Parathyroid adenoma (tissue), 2 donors: ENCODE results near the gene PREX1.

Experiments used
- H2AFZ ChIP-seq: fragments of 300-600 bp; sonication (generic); one replicate; pipeline ENCODE4 v1.7.0; 2017; ENCODE audit warnings: antibody characterized with exemption, mild to moderate bottlenecking
- H3K27ac ChIP-seq: fragments of 300-600 bp; sonication (generic); one replicate; pipeline ENCODE4 v1.7.0; 2017
- H3K27me3 ChIP-seq: fragments of 300-600 bp; sonication (generic); one replicate; pipeline ENCODE4 v1.7.0; 2017; ENCODE audit warnings: low read length; ENCODE audit not compliant: control insufficient read depth, insufficient read depth
- H3K36me3 ChIP-seq: fragments of 300-600 bp; sonication (generic); one replicate; pipeline ENCODE4 v1.7.0; 2017; ENCODE audit warnings: low read length; ENCODE audit not compliant: control insufficient read depth, insufficient read depth
- H3K4me1 ChIP-seq: fragments of 300-600 bp; sonication (generic); one replicate; pipeline ENCODE4 v1.7.0; 2017; ENCODE audit warnings: control low read depth
- H3K4me2 ChIP-seq: fragments of 300-600 bp; sonication (generic); one replicate; pipeline ENCODE4 v1.7.0; 2017; ENCODE audit warnings: low read length
- H3K4me3 ChIP-seq: fragments of 300-600 bp; sonication (generic); one replicate; pipeline ENCODE4 v1.7.0; 2017; ENCODE audit warnings: low read depth, low read length
- H3K79me2 ChIP-seq: fragments of 300-600 bp; sonication (generic); one replicate; pipeline ENCODE4 v1.7.0; 2017; ENCODE audit warnings: control low read depth
- H3K9ac ChIP-seq: fragments of 300-600 bp; sonication (generic); one replicate; pipeline ENCODE4 v1.7.0; 2017; ENCODE audit warnings: mild to moderate bottlenecking
- H3K9me3 ChIP-seq: fragments of 300-600 bp; sonication (generic); one replicate; pipeline ENCODE4 v1.7.0; 2017; ENCODE audit warnings: low read length; ENCODE audit not compliant: control insufficient read depth
- CTCF ChIP-seq: fragments of 300-600 bp; sonication (generic); IDR thresholded peaks from one replicate; pipeline ENCODE4 v1.7.0; 2017; ENCODE audit warnings: antibody characterized with exemption, mild to moderate bottlenecking
- donor health status: primary hyperparathyroidism.

PREX1 gene

DNA sequence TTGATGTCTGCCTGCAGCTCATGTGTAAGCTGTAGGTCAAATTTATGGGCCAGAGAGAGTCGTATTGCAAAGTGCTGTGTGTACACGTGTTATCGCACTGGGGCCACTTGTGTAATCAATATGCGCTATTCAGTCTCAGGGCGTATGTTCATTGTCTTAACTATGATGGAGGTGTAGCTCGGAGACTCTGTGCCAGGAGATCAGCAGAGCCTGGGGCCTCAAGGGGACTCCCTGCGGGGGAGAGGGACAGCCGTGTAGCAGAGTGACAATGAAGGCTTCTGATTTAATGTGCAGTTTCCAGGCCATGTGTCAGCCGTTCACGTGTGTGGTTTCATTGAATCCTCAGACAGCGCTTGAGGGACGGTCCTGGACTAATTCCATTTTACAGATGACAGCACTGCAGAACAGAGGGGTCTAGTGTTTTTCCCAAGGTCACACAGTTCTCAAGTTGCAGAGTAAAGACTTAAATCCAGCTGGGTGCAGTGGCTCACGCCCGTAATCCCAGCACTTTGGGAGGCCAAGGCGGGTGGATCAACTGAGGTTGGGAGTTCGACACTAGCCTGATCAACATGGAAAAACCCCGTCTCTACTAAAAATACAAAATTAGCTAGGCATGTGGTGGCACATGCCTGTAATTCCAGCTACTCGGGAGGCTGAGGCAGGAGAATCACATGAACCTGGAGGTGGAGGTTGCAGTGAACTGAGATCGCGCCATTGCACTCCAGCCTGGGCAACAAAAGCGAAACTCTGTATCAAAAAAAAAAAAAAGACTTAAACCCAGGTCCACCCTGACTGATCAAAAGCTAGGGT is 242.5 kb downstream of the PREX1 start:
- Histone ChIP-seq H3K36me3 (no peaks in the 10 kb centered on the region), H3K27ac (no peak overlapping the region), H3K4me2 (no peak overlapping the region), H3K4me3 (no peak overlapping the region), H3K4me1 (no peaks in the 10 kb centered on the region), H3K79me2 (no peaks in the 10 kb centered on the region), H3K9ac (no peak overlapping the region), H3K9me3 (no peaks in the 10 kb centered on the region), H2AFZ (no peak overlapping the region), H3K27me3 (no peaks in the 10 kb centered on the region)
- TF ChIP-seq CTCF = no peak

GRCh38 chr20:48584391-48585060 is 243.3 kb downstream of the PREX1 start:
- H3K4me2 ChIP-seq = no peak overlapping the region
- no peaks in the 10 kb centered on the region for H3K9me3 ChIP-seq
- no peaks in the 10 kb centered on the region for H3K27me3 ChIP-seq
- no peak overlapping the region for H2AFZ ChIP-seq
- no peak overlapping the region for H3K9ac ChIP-seq
- no peak for TF ChIP-seq CTCF
- no peaks in the 10 kb centered on the region for H3K36me3 ChIP-seq
- no peaks in the 10 kb centered on the region for H3K4me1 ChIP-seq
- H3K27ac ChIP-seq = no peak overlapping the region
- H3K79me2 ChIP-seq = no peaks in the 10 kb centered on the region
- no peak overlapping the region for H3K4me3 ChIP-seq

GRCh38 chr20:48583801-48584200 is 244.0 kb downstream of the PREX1 start:
- Histone ChIP-seq H2AFZ (no peak overlapping the region), H3K79me2 (no peaks in the 10 kb centered on the region), H3K27ac (no peak overlapping the region), H3K36me3 (no peaks in the 10 kb centered on the region), H3K27me3 (no peaks in the 10 kb centered on the region), H3K4me1 (no peaks in the 10 kb centered on the region), H3K9ac (no peak overlapping the region), H3K9me3 (no peaks in the 10 kb centered on the region), H3K4me3 (no peak overlapping the region), H3K4me2 (no peak overlapping the region)
- TF ChIP-seq CTCF = no peak

DNA sequence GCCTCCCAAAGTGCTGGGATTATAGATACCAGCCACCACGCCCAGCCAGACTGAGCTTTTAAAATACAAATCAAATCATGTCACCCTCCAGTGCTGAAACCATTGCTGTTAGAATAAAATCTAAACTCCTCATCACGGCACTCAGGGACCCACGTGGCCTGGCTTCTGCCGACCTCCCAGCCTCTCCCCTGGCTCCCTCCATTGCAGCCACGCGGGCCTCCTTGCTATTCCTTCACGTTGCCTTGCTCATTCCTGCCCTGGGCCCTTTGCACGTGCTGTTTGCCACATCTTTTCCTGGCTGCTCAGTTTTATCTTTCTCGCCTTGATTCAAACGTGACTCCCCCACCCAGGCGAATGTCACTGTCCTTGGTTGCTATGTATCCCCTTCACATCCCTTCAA is 244.6 kb downstream of the PREX1 start:
- no peaks in the 10 kb centered on the region for H3K9me3 ChIP-seq
- no peak overlapping the region for H3K4me2 ChIP-seq
- no peak overlapping the region for H3K9ac ChIP-seq
- no peak overlapping the region for H3K4me3 ChIP-seq
- no peaks in the 10 kb centered on the region for H3K79me2 ChIP-seq
- H3K4me1 ChIP-seq = no peaks in the 10 kb centered on the region
- no peaks in the 10 kb centered on the region for H3K27me3 ChIP-seq
- H3K36me3 ChIP-seq = no peaks in the 10 kb centered on the region
- H2AFZ ChIP-seq = no peak overlapping the region
- no peak overlapping the region for H3K27ac ChIP-seq
- TF ChIP-seq CTCF = no peak

DNA sequence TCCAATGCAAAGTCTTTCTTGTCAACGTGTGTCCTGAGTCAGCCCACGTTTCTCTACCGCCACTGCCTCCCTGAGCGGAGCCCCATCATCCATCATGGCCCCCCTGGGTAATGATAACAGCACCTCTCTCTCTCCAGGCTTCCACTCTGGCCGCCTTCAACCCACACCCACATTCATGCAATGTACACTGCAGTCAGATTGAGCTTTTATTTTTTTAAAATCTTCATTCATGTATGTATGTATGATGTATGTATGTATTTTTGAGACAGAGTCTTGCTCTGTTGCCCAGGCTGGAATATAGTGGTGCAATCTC is 245.2 kb downstream of the PREX1 start:
- Histone ChIP-seq H3K4me3 (no peak overlapping the region), H3K9ac (no peak overlapping the region), H3K4me2 (no peak overlapping the region), H3K27ac (no peak overlapping the region), H3K36me3 (no peaks in the 10 kb centered on the region), H3K79me2 (no peaks in the 10 kb centered on the region), H3K4me1 (no peaks in the 10 kb centered on the region), H3K27me3 (no peaks in the 10 kb centered on the region), H2AFZ (no peak overlapping the region), H3K9me3 (no peaks in the 10 kb centered on the region)
- no peak for TF ChIP-seq CTCF
